Keratinocyte (primary cell): ENCODE data around the gene CHCHD1. TPM values are rescaled to one million over a fixed set of nuclear protein-coding genes. Genes with fewer than 3 reads are reported as not detected.
"Not testable (repeated sequence)": the region's sequence is repeated elsewhere in the genome, so short reads cannot be mapped to it uniquely, and the experiment has no call there.

Experiments used
- DNase-seq: peaks from one replicate; pipeline ENCODE4 v3.0.0-alpha.2; 2011; ENCODE audit warnings: low read depth, missing footprints, low spot score
- FAIRE-seq: peaks from 2 replicates; lab custom pipeline; 2011; peaks lifted over from hg19 to GRCh38; lab: Jason Lieb, UNC
- H2AFZ ChIP-seq: 2 replicates; pipeline ENCODE4 v1.6.0; 2012; ENCODE audit warnings: low read length, control low read depth, inconsistent platforms; ENCODE audit not compliant: control insufficient read depth
- H3K27ac ChIP-seq: 2 replicates; pipeline ENCODE4 v1.5.1; 2011; ENCODE audit warnings: low read length; ENCODE audit not compliant: control insufficient read depth, insufficient read depth
- H3K27me3 ChIP-seq: 3 replicates; pipeline ENCODE4 v1.6.0; 2011; ENCODE audit warnings: low read length; ENCODE audit not compliant: control insufficient read depth, insufficient read depth; ENCODE audit errors: extremely low read depth
- H3K36me3 ChIP-seq, 2 experiments: 2 replicates in 1 of 2; 3 replicates in 1 of 2; pipeline ENCODE4 v1.5.1; 2011; ENCODE audit warnings: low read length in 2 of 2, mild to moderate bottlenecking in 1 of 2; ENCODE audit not compliant: control insufficient read depth in 2 of 2, insufficient read depth in 2 of 2; ENCODE audit errors: extremely low read depth in 1 of 2
- H3K4me1 ChIP-seq: 3 replicates; pipeline ENCODE4 v1.5.1; 2011; ENCODE audit warnings: low read length; ENCODE audit not compliant: control insufficient read depth, insufficient read depth; ENCODE audit errors: extremely low read depth
- H3K4me2 ChIP-seq: 3 replicates; pipeline ENCODE4 v1.6.0; 2011; ENCODE audit warnings: low read depth, low read length; ENCODE audit not compliant: control insufficient read depth, insufficient read depth; ENCODE audit errors: extremely low read depth
- H3K4me3 ChIP-seq, 3 experiments: fragments of 200-600 bp in 1 of 3; sonication (generic) in 1 of 3; 2 replicates in 2 of 3; 3 replicates in 1 of 3; pipeline ENCODE4 v1.5.1; 2011 to 2016; ENCODE audit warnings: low read length in 3 of 3, mild to moderate bottlenecking in 3 of 3, control low read depth in 2 of 3, inconsistent platforms in 1 of 3, low read depth in 1 of 3, mixed read lengths in 1 of 3, mixed run types in 1 of 3, moderate library complexity in 1 of 3; ENCODE audit not compliant: control insufficient read depth in 2 of 3, insufficient read depth in 2 of 3; ENCODE audit errors: extremely low read depth in 1 of 3
- H3K79me2 ChIP-seq: 2 replicates; pipeline ENCODE4 v1.6.0; 2012; ENCODE audit warnings: low read length; ENCODE audit not compliant: control insufficient read depth, insufficient read depth
- H3K9ac ChIP-seq: 3 replicates; pipeline ENCODE4 v1.6.0; 2011; ENCODE audit warnings: low read length; ENCODE audit not compliant: control insufficient read depth, insufficient read depth; ENCODE audit errors: extremely low read depth
- H3K9me1 ChIP-seq: 3 replicates; pipeline ENCODE4 v1.6.0; 2011; ENCODE audit warnings: low read length; ENCODE audit not compliant: control insufficient read depth, insufficient read depth; ENCODE audit errors: extremely low read depth
- H3K9me3 ChIP-seq: 2 replicates; pipeline ENCODE4 v1.5.1; 2012; ENCODE audit warnings: low read depth, low read length; ENCODE audit not compliant: control insufficient read depth
- H4K20me1 ChIP-seq: 3 replicates; pipeline ENCODE4 v1.6.0; 2011; ENCODE audit warnings: low read length; ENCODE audit not compliant: control insufficient read depth, insufficient read depth; ENCODE audit errors: extremely low read depth
- EZH2 ChIP-seq: IDR thresholded peaks from one replicate; pipeline ENCODE4 v1.6.1; 2012; ENCODE audit warnings: inconsistent platforms, mild to moderate bottlenecking, low read length, moderate library complexity
- dilution Hi-C: fragments of 300-500 bp; cut with MboI; formaldehyde crosslinking; loops from one replicate; pipeline ENCODE4 v1.7.0; 2020; ENCODE audit warnings: low sequenced_read_pairs; ENCODE audit not compliant: extremely low pct_ligation_motif_present
- polyA plus RNA-seq, 5 experiments: library from polyadenylated mRNA; depleted of rRNA in 3 of 5; stranded (reverse) in 3 of 5; stranded (forward) in 1 of 5; unstranded in 1 of 5; fragments of >200 nt; gene quantifications; 1 replicate in 1 of 5; 2 replicates in 3 of 5; 3 replicates in 1 of 5; pipeline versions ENCODE4 v1.2.1 to v1.2.3, GENCODE V29; 2011 to 2012; ENCODE audit warnings: missing spikeins in 2 of 5, low read depth in 1 of 5, low replicate concordance in 1 of 5
- TF ChIP-seq, protein P1 (sequence below), 3 experiments: IDR thresholded peaks in 1 of 3; conservative IDR thresholded peaks in 1 of 3; optimal IDR thresholded peaks in 1 of 3; 2 replicates in 2 of 3; 3 replicates in 1 of 3; pipeline versions ENCODE3 to v1.5.1; 2011; ENCODE audit warnings: low read length in 3 of 3, mild to moderate bottlenecking in 3 of 3, moderate library complexity in 2 of 3, control low read depth in 1 of 3, inconsistent platforms in 1 of 3; ENCODE audit not compliant: insufficient read depth in 2 of 3; ENCODE audit errors: extremely low read depth in 1 of 3

CHCHD1 gene
- polyA plus RNA-seq, 1 donor (not counting 4 experiments of a cell fraction or from before 2014, with no cell fraction given) = 59.8 TPM

DNA sequence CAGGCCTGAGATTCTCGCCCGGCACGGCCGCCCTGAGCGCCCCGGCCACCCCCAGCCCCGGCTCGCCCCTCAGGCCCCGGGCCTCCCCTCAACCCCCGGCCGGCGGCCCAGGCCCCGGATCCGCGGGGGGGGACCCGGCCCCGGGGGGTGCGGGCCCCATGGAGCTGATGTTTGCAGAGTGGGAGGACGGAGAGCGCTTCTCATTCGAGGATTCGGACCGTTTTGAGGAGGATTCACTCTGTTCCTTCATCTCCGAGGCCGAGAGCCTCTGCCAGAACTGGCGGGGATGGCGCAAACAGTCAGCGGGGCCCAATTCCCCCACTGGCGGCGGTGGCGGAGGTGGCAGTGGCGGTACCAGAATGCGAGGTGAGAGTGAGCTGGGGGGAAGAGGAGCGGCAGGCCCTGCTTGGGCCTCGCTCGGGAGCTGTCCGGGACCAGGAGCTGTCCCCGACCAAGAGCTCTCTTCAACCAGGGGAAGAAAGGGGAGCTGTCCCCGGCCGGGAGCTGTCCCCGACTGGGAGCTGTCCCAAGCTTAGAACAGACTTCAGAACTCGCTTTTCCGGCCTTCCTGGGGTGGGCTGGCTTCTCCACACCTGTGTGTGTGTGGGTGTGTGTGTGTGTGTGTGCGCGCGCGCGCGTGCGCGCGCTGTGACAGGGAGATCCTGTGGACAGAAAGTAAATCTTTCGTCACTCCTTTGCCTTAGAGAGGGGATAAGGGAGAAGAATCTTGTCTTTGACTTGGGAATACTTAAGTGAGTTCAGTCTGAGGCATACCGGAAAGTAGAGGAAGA is 4.1 kb downstream of the CHCHD1 start:
- no peak for FAIRE-seq
- H3K4me1 ChIP-seq = peaks cover 20% of the 10 kb centered on the region

DNA sequence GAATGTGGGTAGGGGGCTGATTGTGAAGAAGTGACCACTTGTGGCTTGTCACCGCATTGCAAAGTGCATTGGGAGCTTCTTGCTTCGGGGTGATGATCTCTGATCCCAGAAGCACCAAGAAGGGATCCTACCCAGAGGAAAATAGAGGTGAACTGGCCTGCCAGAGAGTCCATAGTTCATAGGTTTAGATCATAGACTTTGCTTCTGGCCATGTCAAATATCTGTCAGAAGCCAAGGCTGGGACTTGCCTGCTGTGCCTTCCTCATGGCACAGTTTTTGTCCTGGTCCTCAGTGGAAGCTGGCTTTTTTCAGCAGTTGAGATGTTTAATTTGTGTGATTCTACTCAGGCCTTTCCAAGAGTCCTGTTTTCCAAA is 4.7 kb downstream of the CHCHD1 start:
- Histone ChIP-seq H3K4me2 (peak overlapping the region; percentile 82), H3K79me2 (peaks cover 59% of the 10 kb centered on the region), H3K4me3 (peak overlapping the region; percentile 74 to 95 (median 92)), H3K4me1 (peaks cover 20% of the 10 kb centered on the region), H2AFZ (no peak overlapping the region), H3K27me3 (no peaks in the 10 kb centered on the region), H3K36me3 (peaks cover 12 to 24% of the 10 kb centered on the region in 2 experiments), H3K27ac (peak overlapping the region; percentile 63), H4K20me1 (peaks cover 3% of the 10 kb centered on the region), H3K9me1 (no peaks in the 10 kb centered on the region), H3K9me3 (no peaks in the 10 kb centered on the region), H3K9ac (peak overlapping the region; percentile 85)
- dilution Hi-C loops = no loop called here
- DNase-seq (no peak), FAIRE-seq (no peak)
- TF ChIP-seq, protein P1, sequence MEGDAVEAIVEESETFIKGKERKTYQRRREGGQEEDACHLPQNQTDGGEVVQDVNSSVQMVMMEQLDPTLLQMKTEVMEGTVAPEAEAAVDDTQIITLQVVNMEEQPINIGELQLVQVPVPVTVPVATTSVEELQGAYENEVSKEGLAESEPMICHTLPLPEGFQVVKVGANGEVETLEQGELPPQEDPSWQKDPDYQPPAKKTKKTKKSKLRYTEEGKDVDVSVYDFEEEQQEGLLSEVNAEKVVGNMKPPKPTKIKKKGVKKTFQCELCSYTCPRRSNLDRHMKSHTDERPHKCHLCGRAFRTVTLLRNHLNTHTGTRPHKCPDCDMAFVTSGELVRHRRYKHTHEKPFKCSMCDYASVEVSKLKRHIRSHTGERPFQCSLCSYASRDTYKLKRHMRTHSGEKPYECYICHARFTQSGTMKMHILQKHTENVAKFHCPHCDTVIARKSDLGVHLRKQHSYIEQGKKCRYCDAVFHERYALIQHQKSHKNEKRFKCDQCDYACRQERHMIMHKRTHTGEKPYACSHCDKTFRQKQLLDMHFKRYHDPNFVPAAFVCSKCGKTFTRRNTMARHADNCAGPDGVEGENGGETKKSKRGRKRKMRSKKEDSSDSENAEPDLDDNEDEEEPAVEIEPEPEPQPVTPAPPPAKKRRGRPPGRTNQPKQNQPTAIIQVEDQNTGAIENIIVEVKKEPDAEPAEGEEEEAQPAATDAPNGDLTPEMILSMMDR (optimal IDR thresholded peaks at IDR 0.05 in 1 of 3, IDR thresholded peaks at IDR 0.05 in 1 of 3, conservative IDR thresholded peaks at IDR 0.05 in 1 of 3; ENCODE audit: extremely low read depth in 1 of 3, insufficient read depth in 2 of 3, low read length in 3 of 3) = no peak
- no peak for TF ChIP-seq EZH2

More for the DNA sequence above, 4.1 kb downstream of the CHCHD1 start:
- TF ChIP-seq, protein P1 (optimal IDR thresholded peaks at IDR 0.05 in 1 of 3, IDR thresholded peaks at IDR 0.05 in 1 of 3, conservative IDR thresholded peaks at IDR 0.05 in 1 of 3; ENCODE audit: extremely low read depth in 1 of 3, insufficient read depth in 2 of 3, low read length in 3 of 3) = no peak
- no peak for TF ChIP-seq EZH2
- dilution Hi-C loops = no loop called here
- Histone ChIP-seq H3K4me3 (peak overlapping the region; percentile 74 to 95 (median 92)), H3K27ac (peak overlapping the region; percentile 76), H2AFZ (peak overlapping the region; percentile 64), H4K20me1 (peaks cover 3% of the 10 kb centered on the region), H3K4me2 (peak overlapping the region; percentile 82), H3K27me3 (no peaks in the 10 kb centered on the region), H3K36me3 (peaks cover 9 to 18% of the 10 kb centered on the region in 2 experiments), H3K9ac (peak overlapping the region; percentile 85), H3K79me2 (peaks cover 63% of the 10 kb centered on the region), H3K9me3 (no peaks in the 10 kb centered on the region), H3K9me1 (no peaks in the 10 kb centered on the region)
- DNase-seq = no peak

DNA sequence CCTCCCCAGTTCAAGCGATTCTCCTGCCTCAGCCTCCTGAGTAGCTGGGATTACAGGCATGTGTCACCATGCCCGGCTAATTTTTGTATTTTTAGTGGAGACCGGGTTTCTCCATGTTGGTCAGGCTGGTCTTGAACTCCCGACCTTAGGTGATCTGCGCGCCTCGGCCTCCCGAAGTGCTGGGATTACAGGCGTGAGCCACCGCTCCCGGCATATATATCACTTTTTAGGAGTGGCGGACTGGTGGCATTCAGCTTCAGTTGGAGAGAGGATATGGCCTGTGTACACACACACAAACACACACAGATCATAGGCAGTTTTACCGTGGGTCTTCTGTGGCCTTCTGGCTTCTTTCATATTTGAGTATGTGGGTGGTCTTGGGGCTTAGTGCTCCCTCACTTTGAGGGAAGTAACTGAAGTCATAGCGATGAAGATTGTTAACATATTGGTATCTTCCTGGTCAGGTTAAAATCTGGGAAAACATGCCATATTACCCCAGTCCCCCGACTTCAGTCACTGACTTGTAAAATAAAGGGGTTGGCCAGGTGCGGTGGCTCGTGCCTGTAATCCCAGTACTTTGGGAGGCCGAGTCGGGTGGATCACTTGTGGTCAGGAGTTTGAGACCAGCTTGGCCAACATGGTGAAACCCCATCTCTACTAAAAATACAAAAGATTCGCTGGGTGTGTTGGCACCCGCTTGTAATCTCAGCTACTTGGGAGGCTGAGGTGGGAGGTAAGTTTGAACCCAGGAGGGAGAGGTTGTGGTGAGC is 5.4 kb downstream of the CHCHD1 start:
- not testable (repeated sequence) for DNase-seq, H3K9ac ChIP-seq

More for the DNA sequence above, 5.4 kb downstream of the CHCHD1 start:
- H2AFZ ChIP-seq, dilution Hi-C loops, H3K9me3 ChIP-seq, H3K4me2 ChIP-seq, FAIRE-seq, H3K27me3 ChIP-seq, H3K27ac ChIP-seq, H4K20me1 ChIP-seq, H3K9me1 ChIP-seq, H3K4me3 ChIP-seq: not testable (repeated sequence)
- Histone ChIP-seq H3K36me3 (peaks cover 13 to 30% of the 10 kb centered on the region in 2 experiments), H3K79me2 (peaks cover 53% of the 10 kb centered on the region), H3K4me1 (peaks cover 20% of the 10 kb centered on the region)
